Kasumi-1 (cell line): Measurements from ENCODE around the gene CACNA2D3.

ENCODE experiments used
- DNase-seq, 2 experiments: peaks; one replicate each; lab custom pipeline; 2025; lab: John Stamatoyannopoulos, UW

CACNA2D3 gene

GRCh38 chr3:54530944-54531343 lies 408.6 kb downstream of the CACNA2D3 start:
- DNase-seq, result no peak

GRCh38 chr3:54531741-54532140 lies 409.4 kb downstream of the CACNA2D3 start:
- DNase-seq, result no peak

- no peak for DNase-seq
Measured at GRCh38 chr3:54533856-54534255, 411.5 kb downstream of the CACNA2D3 start.

- no peak for DNase-seq
Measured at GRCh38 chr3:54535619-54536018, 413.3 kb downstream of the CACNA2D3 start.

GRCh38 chr3:54536450-54536849 lies 414.1 kb downstream of the CACNA2D3 start:
- no peak for DNase-seq

- no peak for DNase-seq
Measured at GRCh38 chr3:54537506-54537905, 415.2 kb downstream of the CACNA2D3 start.

- no peak for DNase-seq
Measured at GRCh38 chr3:54538346-54538745, 416.0 kb downstream of the CACNA2D3 start.

GRCh38 chr3:54541369-54541768 lies 419.0 kb downstream of the CACNA2D3 start:
- DNase-seq, result no peak

- no peak for DNase-seq
Measured at GRCh38 chr3:54543446-54543845, 421.1 kb downstream of the CACNA2D3 start.

GRCh38 chr3:54547051-54547450 lies 424.7 kb downstream of the CACNA2D3 start:
- DNase-seq, result no peak

- no peak for DNase-seq
Measured at GRCh38 chr3:54547846-54548245, 425.5 kb downstream of the CACNA2D3 start.

- no peak for DNase-seq
Measured at GRCh38 chr3:54549607-54550220, 427.4 kb downstream of the CACNA2D3 start.

- DNase-seq, result no peak
Measured at GRCh38 chr3:54550221-54550977, 428.0 kb downstream of the CACNA2D3 start.

- no peak for DNase-seq
Measured at GRCh38 chr3:54556630-54557029, 434.3 kb downstream of the CACNA2D3 start.

GRCh38 chr3:54557538-54558428 lies 435.4 kb downstream of the CACNA2D3 start:
- no peak for DNase-seq

GRCh38 chr3:54563501-54564200 lies 441.3 kb downstream of the CACNA2D3 start:
- no peak for DNase-seq

- no peak for DNase-seq
Measured at GRCh38 chr3:54564374-54564925, 442.1 kb downstream of the CACNA2D3 start.

- no peak for DNase-seq
Measured at GRCh38 chr3:54565956-54566355, 443.6 kb downstream of the CACNA2D3 start.

- no peak for DNase-seq
Measured at GRCh38 chr3:54567949-54568348, 445.6 kb downstream of the CACNA2D3 start.

GRCh38 chr3:54570008-54570407 lies 447.7 kb downstream of the CACNA2D3 start:
- DNase-seq, result no peak

GRCh38 chr3:54572197-54572895 lies 450.0 kb downstream of the CACNA2D3 start:
- DNase-seq, result no peak
